ENCODE results near the gene GID8.

GRCh38 chr20:62962221-62962879 is 24.4 kb downstream of the GID8 start:
- no peak for TF ChIP-seq CTCF (conservative IDR thresholded peaks at IDR 0.05; ENCODE audit: low read depth, low read length)
- no peak for TF ChIP-seq EZH2 (IDR thresholded peaks at IDR 0.05; ENCODE audit: borderline replicate concordance, low read depth, low read length, poor library complexity, severe bottlenecking)

Data from A673 (cell line).